Stimulated activated CD8-positive, alpha-beta memory T cell treated with anti-CD3 and anti-CD28 coated beads, Interleukin-4, amount 100 ng/mL, for 24 hours (primary cell): ENCODE measurements around the gene ANGPTL8.
A peak's percentile ranks its signal among the peaks of the same experiment; 100 is the strongest.

Experiments used
- DNase-seq: peaks from one replicate; pipeline ENCODE4 v3.0.0-alpha.2; 2020; ENCODE audit warnings: low read depth

The ANGPTL8 gene

GRCh38 chr19:11239377-11240000 is at the start of gene ANGPTL8:
TSS of gene ANGPTL8 (plus strand) at chr19:11239619. CDS start at chr19:11239638, 19 bp downstream.
- DNase-seq = no peak

DNA sequence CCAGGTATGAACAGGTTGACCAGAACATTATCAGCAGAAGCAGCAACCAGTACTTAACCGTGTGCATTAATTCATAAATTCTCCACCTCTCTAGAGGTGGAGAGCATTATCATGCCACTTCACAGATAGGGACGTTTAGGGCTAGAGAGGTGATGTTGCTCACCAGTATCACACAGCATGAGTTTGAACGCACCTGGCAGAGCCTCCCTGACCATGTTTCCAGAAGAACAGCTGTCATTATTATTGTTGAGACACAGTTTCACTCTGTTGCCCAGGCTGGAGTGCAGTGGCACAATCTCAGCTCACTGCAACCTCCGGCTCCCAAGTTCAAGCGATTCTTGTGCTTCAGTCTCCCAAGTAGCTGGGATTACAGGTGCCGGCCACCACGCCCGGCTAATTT is 48.9 kb upstream of the ANGPTL8 start:
- no peak for DNase-seq

DNA sequence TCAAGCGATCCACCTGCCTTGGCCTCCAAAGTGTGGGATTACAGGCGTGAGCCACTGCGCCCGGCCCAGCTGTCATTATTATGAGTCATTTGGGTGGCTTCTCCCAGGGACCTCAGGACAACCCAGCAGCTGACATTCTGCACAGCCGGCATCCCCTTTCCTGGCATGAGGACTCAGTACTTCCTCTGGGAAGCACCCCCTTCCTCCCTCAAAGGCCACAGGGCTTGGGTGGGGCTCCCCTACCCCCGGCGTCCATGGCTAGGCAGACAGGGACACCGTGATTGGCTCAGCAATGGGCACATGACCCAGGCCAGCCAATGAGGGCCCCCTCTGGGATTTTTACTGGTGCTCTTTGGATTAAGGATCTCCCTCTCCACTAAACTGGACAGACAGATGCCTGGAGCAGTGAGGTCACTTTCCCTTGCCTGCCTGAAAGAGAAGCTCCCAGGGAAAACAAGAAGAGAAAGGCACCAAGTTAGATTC is 48.1 kb upstream of the ANGPTL8 start:
- DNase-seq = no peak

DNA sequence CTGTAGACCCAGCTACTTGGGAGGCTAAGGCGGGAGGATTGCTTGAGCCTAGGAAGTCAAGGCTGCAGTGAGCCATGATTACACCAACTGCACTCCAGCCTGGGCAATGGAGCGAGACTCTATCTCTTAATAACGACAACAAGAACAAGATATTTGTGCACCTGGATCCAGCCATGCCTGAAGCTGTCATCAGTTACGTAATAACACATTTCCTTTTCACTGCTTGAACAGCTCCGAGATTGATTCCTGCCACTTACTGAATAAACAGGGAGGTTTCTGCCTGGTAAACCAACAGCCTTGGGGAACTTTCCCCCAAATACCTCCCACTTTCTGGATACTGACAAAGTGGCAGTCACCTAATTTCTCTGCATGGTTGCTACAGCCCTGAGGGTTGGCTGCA is 47.5 kb upstream of the ANGPTL8 start:
- no peak for DNase-seq

- no peak for DNase-seq
These were observed 46.2 kb upstream of the ANGPTL8 start for GRCh38 chr19:11192957-11193939.

DNA sequence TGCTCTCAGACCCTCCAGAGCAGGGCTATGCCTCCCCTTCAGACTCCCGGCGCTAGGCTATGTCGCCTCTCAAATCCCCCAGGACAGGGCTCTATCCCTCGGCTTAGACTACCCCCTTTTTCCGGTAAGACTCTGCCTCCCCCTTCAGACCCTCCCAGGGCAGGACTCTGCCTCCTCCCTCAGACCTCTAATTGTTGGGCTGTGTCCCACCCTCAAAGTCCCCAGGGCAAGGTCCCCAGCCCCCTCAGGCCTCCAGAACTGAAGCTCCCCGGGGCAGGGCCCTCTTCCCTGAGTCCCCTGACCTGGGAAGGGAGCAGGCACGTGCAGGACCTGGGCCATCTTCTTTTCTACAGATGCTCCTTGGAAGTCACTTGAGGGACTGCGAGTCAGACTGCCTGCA is 45.2 kb upstream of the ANGPTL8 start:
- no peak for DNase-seq

DNA sequence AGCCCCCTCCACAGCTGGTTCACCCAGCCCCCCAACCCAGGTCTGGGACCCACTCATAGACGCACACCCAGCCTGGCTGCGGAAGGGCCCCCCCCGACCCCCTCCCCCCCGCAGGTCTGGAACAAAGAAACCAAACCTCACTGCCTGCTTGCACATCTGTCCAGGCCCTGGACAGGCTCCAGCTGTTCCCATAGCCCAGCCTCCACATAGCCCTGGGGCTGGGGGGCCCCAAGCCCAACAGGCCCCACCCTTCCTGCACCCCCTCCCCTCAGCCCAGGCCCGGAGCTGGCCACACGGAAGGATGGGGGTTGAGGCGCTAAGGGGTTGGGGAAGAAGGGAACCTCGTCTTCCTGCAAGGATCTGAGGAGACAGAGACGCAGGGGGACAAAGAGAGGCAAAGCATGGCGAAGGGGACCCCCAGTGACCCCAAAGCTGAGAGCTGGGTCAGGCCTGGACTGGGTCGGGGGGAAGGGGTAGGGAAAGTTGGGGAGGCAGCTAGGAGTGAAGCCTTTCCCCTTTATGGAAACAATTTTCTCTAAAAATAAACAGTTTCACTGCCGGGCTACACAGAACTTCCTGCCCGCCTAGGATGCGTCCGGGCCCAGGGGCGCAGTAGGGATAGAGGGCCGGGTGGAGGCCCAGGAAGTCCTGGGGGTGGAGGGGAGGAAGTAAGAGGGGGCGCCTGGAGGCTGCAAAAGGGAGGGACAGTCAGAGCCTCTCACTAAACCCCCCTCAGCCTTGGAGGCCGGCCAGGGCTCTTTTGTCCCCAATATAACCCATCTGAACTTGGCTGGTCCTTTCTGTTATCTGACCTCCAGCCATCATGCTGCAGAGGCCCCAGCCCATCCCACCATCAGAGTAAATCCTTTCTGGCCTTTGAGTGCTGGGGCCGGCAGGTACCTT is 44.5 kb upstream of the ANGPTL8 start:
- DNase-seq = no peak

GRCh38 chr19:11195681-11196080 is 43.7 kb upstream of the ANGPTL8 start:
- DNase-seq = no peak

DNA sequence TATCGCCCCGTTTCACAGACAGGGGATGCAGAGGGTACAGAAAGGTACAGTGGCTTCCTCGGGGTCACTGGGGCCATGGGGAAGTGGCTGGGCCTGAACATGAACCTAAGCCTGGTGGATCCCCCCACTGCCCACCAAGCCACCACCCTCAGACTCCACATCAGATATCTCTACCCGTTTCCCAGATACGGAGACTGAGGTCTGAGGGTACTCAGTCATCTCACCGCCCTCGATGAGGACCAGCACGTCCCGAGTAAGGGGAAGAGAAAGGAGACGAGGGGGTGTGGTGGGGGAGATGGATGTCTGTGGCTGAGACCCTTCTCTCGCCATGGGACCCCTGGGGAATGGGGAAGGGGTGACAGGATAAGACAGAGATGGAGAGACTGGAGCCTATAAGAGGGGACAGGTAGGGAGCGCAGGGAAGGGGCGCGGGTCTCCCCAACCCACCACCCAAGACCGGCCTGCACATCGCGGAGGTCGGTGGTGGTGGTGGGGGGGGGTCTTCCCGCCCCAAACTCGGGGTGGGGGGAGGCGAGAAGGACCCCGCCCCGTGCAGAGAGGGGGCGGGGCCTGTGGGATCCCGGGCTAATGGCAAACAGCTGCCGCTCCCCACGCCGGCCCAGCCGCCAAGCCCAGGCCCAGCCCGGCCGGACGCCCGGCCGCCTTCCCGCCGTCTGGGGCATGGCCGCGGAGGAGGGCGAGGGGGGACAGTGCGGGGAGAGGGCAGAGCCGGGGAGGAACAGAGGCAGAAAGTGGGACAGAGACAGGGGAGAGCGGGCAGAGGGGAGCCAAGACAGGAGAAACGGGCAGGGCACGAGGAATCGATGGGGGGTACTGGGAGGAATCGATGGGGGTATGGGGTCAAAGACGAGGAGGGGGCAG is 42.8 kb upstream of the ANGPTL8 start:
- no peak for DNase-seq

DNA sequence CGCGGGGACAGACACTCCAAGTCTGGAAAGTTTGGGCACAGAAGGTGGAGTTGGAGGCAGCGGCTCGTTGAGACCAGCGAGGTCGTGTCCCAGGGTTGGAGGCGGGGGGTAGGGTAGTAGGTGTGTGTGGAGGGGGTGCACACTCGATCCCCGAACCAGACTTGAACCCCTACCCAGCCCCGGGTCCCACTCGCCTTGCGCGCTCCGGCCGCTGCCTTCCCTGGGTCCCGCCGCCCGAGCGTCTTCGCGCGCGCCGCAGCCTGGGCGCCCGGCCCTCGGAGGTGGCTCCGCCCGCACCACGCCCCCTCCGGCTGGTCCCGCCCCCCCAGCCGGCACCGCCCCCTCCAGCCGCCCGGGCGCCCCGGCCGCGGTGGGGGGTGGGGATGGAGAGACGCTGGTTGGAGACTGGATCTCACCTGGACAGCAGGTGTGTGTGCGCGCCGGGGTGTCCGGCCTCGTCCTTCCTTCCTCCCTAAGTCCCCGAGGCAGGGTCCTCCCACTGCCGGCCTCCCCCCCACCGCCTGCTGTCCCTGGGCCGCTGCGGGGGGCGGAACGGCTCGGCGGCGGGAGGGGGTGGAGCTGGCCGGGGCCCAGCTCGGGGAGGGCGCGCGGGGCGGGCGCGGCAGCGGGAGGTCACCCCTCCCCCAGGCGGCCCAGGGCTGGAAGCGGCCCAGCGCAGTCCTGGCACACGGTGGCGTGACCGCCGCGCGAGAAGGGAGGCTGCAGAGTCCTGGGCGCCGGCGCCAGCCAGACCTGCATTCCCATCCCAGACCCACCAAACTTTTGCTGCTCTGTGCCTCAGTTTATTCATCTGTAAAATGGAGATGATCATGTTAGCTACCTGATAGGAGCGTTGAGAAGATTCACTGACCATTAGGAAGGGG is 41.9 kb upstream of the ANGPTL8 start, which contains the start of gene KANK2:
TSS of gene KANK2 (minus strand) at position 255 of the 884 bp plus-strand sequence. CDS start 3,034 bp downstream, outside the sequence.
- peak; percentile 61 for DNase-seq

- DNase-seq = no peak
These were observed 41.3 kb upstream of the ANGPTL8 start for GRCh38 chr19:11198175-11198534.

DNA sequence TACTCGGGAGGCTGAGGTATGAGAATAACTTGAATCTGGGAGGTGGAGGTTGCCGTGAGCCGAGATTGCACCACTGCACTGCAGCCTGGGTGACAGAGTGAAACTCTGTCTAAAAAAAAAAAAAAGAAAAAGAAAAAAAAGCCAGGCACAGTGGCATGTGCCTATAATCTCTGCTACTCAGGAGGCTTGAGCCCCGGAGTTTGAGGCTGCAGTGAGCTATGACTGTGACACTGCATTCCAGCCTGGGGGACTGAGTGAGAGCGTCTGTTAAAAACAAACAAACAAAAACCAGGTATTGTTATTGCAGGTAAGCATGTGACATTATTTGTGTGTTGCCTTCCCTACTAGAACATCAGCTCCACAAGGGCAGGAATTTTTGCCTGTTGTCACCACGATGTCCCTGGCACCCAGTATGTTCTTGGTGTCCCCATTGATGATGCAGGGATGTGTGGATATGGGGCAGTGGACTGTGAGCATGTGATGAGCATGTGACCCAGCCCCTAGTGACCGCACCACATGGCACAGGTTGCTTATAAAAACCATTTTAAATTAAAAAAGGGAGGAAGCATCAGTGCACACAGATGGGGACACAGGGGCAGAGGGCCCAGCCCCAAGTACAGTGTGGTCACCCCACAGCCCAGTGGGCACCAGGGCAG is 40.5 kb upstream of the ANGPTL8 start:
- no peak for DNase-seq

DNA sequence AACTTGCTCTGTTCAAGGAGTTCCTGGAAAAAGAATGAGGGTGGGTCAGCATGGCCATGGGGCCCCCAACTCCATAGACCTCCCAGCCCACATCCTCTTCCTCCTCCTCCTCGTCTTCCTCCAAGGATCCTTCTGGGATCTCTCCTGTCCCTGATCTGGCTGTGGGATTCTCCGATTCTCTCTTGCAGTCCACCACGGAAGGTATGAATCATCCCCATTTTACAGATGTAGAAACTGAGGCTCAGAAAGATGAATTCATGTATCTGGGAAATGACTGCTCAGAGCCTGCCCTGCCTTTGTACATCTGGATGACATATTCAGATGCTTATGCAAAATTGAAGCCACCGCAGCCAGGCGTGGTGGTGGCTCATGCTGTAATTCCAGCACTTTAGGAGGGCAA is 39.9 kb upstream of the ANGPTL8 start:
- no peak for DNase-seq

DNA sequence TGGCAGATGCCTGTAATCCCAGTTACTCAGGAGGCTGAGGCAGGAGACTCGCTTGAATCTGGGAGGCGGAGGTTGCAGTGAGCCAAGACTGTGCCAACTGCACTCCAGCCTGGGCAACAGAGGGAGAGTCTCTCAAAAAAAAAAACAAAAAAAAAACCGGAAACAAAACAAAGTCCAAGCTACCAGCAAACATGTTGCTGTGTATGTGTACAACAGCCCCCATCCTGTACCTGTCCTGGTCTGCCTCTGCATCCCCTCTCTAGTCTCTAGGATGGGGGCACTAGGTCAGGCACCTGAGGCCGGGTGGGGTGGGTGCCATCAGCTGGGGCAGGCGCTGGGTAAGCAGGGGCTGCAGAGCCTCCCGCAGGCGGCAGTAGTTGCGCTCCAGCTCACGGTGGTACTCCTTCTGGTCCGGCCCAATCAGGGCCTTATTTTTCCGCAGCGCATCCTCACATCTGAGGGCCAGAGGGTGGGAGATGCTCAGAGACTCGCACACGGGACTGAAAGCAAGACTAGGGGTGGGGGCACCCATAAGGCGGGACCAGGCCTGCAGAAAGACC is 39.3 kb upstream of the ANGPTL8 start:
- no peak for DNase-seq

DNA sequence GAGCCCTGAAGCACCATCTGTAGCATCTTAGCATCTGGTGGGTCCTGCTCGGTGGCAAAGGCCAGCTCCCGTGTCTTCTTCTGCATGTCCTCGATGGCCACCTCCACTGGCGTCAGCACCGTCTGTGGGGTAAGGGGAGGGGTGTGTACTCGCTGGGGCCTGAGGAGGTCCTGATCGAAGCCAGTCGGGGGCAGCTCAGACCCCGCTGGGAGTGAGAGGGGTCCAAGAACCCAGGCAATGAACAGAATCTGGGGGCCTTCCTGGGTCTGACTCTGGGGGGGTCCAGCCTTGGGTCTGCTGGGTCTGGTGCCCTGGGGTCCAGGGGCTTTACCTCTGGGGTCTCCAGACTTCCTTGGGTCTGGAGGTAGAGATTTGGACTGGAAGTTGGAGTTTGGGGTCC is 38.5 kb upstream of the ANGPTL8 start:
- no peak for DNase-seq

- DNase-seq = no peak
These were observed 37.6 kb upstream of the ANGPTL8 start for GRCh38 chr19:11201791-11202190.

GRCh38 chr19:11202488-11203193 is 36.8 kb upstream of the ANGPTL8 start:
- DNase-seq = no peak
